ENCODE data around the gene C9orf72.

The C9orf72 gene

DNA sequence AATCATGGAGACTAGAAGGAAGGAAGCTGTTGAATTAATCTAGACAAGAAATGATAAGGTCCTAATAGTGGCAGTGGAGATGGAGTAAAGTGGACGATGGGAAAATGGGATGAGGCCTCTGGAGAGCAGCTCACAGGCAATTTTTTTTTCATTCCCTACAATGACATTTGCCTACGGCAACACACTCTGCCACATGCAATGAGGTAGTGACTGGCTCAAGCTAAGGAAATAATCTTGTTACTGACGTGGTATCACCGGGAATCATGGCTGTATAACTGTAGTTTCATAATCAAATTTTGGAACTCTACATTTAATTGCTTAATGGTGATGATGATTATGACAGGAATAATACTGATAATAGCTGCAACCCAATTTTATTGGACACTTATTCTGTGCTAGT lies 31.5 kb downstream of the C9orf72 start:
- FAIRE-seq, result no peak

DNA sequence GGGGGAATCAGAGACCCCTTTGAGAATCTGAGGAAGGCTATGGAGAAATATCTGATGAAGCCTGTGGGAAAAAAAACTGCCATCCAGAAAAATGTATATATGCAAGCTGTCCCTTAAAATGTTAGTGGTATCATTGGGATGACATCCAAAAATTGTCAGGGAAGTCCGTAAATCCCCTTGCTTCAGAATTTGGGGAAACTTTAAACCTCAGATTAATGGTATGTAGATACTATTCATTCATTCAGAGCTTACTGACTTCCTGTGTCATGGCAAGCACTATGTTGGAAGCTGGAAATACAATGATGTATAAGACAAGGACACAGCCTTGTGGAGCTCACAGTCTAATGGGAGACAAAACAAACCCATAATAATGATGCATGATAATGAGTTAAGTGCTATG lies 32.8 kb downstream of the C9orf72 start:
- no peak for DNase-seq (ENCODE audit: extremely low spot score, insufficient read length, low read depth)
- no peak for FAIRE-seq

More for the DNA sequence above, 31.5 kb downstream of the C9orf72 start:
- DNase-seq (ENCODE audit: extremely low spot score, insufficient read length, low read depth), result no peak

DNA sequence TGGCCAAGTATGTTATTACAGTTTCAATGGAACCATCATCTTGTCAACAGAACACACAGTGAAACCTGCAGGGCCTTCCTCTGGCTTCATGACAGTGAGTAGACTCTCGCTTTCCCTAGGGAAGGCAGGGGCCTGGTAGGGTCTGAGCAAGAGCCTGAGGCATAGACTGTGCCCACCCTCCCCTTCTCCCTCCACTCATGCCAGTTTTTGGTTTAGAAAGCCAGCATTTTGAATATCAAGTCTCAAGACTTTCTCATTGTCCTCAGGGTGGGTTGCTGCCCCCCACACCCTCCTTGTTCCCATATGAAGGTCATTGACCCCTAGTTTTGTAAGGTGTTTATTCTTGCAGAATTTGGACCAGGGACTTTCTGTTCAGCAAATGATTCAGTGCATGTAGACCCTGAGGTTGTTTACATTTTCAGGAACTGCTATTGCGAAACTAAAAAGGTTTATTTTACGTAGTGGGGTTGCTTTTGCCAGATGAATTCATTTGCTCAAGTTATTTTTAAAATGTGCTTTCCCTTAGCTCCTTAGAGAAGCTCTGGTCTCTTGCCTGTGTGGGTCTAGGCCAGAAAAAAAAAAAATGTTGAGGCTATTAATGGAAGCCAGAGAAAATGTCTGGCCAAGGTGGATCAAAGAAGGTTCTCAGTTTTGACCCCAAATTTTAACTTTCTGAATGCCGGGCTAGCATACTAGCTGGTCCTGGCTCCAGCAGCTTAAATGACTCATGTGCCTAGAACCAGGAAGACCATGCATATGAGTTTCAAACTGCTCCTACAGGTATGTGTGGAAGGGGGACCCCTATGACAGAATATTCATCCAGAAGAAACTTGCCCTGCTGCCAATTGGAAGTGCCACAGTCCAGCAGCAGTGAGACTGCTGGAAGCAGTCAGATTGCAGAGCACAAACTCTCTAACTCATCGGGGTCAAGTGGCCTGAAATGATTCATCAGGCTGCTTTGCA lies 33.5 kb downstream of the C9orf72 start:
- no peak for DNase-seq (ENCODE audit: extremely low spot score, insufficient read length, low read depth)
- FAIRE-seq, result peak; percentile 60

DNA sequence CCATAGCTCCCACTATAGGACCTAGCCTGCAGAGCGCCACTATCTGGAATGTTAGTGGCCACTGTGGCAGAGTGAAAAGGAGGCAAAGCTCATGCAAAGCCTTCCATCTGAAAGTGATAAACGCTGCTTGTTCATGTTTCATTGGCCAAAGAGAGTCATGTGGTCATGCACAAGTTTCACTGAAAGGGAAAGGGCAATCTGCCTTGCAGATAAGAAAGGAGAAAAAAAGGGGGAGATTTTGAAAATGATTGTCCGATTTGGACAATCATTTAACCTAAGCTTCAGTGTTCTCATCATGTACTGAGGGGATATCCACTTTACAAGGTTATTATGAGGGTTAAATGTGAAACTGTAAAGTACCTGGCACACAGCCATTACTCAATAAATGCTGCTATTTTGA lies 34.6 kb downstream of the C9orf72 start:
- FAIRE-seq (peak; percentile 68), DNase-seq (ENCODE audit: extremely low spot score, insufficient read length, low read depth) (no peak)

DNA sequence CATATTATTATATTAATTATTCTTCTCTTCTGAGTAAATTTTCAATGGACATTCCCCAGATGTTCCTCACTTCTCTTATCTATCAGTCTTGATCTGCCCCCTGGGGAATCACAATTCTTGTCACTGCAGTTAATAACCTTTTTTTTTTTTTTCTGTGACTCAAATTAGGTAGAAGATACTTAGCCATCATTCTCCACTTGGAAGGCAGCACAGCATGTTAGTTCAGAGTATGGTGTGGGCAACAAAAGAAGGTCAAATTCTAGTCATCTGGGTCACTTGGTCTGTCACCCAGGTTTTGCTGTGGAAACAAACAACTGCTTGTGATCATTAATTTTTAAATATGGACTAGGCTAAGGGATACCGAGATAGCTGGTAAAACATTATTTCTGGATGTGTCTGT lies 35.5 kb downstream of the C9orf72 start:
- DNase-seq (ENCODE audit: extremely low spot score, insufficient read length, low read depth) (no peak), FAIRE-seq (no peak)

DNA sequence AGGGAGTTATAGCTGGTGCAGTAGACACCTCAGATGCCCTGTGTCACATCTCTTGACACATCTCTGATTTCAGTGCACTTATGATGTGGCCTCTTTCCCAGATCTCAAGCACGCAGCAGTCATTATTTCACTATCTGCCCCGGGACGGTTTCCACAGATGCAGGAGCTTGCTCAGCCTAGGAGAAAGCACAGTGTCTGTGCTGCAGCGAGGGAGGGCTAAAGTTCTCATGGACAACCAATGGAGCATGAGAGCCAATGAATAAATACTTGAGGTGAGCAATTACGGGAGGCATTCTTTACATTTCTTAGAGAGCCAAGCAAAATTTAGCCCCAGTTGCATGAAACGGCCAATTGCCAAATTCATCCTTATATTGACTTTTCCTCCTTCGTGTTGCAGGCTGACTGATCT lies 36.2 kb downstream of the C9orf72 start:
- FAIRE-seq, result no peak
- DNase-seq (ENCODE audit: extremely low spot score, insufficient read length, low read depth), result no peak

DNA sequence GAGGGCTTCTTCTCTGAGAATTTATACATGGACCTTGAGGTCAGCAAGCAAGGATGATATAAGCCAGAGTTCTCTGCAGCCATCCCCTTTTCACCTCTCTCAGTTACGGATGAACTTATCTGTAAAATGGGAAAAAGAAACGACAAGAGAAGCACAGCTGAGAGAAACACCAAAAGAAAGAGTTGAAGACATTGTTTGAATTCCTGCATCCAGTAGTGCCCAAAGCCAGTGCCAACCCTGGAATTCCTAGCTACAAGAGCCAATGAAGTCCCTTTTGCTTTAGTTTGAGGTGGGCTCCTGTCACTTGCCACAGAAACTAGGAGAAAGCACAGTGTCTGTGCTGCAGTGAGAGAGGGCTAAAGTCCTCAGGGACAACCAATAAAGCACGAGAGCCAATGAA lies 37.1 kb downstream of the C9orf72 start:
- DNase-seq (ENCODE audit: extremely low spot score, insufficient read length, low read depth), result no peak
- no peak for FAIRE-seq

DNA sequence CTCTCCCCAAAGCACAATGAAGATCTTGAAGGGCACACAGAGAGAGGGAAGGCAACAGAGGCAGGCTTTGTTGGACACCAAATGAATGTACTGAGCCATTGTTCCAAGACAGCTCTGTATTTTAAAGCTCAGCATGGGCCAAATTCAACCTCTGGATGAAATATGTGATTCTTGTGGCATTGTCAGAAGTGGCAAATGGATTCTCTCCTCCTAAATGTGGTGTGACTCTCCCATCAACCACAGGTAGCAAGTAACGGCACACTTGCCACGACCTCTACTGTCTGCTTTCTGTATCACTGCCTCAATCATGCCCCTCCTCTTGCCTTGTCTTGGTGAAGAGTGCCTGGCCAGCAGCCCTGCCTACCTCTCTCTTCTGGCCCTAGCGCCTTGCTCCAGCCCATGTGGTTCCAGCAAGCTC lies 37.6 kb downstream of the C9orf72 start:
- FAIRE-seq, result peak; percentile 61

DNA sequence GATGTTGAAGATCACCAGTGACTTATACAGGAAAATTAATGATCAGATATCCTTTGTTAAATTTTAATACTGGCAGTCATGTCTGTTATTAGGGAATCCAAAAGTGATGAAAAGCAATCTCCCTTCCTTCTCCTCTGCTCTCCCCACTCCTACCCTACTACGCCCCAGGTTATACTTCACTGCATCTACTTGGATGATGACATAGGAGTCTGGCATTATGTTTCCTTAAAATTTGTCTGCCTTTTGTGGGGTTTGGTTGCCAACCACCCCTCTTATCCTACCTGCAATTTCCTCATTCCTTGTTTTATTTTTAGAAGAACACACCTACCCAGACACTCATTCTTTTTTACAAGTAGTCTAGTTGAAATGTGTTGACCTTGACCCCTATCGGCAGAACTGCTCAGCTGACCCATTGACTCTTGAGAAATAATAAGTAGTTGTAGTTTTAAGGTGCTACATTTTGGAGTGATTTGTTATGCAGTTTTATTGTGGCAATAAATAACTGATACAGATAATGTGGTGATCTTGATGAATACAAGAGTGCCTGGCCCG lies 38.5 kb downstream of the C9orf72 start:
- DNase-seq (ENCODE audit: extremely low spot score, insufficient read length, low read depth) (no peak), FAIRE-seq (no peak)

More for the DNA sequence above, 37.6 kb downstream of the C9orf72 start:
- no peak for DNase-seq (ENCODE audit: extremely low spot score, insufficient read length, low read depth)

DNA sequence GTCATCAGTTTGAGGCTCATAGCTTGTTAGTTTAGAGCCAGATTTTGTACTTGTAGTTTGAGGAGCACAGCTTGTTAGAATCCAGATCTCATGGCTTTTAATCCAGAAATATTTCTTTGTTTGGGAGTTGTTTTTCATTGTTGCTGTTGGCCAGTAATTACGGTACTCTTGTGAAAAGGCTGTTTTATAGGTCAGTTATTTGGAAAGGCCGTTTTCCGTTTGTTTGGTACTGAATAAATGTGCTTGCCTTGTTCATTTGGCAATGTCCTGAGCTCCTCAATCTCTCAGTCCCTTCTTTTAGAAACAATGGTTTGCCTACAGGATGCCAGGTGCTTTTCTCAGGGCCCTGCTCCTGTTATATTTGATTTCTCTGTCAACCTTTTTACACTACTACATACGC lies 39.1 kb downstream of the C9orf72 start:
- FAIRE-seq, result no peak

DNA sequence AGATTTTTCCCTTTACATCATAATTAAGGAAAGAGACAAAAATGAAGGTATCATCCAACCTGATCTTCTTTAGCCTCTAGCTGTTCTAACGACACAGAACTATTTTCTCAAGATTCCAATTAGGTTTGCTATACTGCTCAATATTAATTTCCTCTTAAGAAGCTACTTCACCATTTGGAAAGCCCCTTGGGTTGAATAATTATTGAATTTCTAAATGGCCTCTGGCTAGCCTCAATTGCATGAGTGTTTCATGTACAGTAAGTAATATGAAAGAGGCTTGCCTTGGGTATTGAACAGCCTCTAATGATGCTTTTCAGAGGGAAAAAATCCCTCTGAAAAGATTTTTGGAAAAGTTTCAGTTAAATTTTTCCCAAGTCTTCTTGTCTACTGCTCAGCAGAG lies 40.0 kb downstream of the C9orf72 start:
- DNase-seq (ENCODE audit: extremely low spot score, insufficient read length, low read depth) (no peak), FAIRE-seq (no peak)

More for the DNA sequence above, 39.1 kb downstream of the C9orf72 start:
- no peak for DNase-seq (ENCODE audit: extremely low spot score, insufficient read length, low read depth)

DNA sequence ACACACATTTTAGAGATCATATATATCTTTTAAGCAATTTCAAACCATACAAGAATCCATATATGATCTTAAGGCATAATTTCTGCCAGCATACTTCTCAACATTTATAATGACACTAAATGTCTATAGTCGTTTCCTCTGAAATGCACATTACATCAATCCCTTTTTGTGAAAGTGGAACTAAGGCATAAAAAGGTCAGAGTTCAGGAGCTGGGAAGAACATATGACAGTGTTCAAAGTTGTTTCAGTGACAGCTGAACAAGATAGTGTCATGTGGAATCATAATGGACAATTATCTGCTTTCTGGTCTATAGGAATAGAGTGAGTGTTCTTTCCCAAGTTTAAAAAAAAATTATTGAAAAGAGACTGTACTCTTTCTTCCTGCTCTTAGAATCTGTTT lies 41.2 kb downstream of the C9orf72 start:
- DNase-seq (ENCODE audit: extremely low spot score, insufficient read length, low read depth), result no peak
- FAIRE-seq, result no peak

DNA sequence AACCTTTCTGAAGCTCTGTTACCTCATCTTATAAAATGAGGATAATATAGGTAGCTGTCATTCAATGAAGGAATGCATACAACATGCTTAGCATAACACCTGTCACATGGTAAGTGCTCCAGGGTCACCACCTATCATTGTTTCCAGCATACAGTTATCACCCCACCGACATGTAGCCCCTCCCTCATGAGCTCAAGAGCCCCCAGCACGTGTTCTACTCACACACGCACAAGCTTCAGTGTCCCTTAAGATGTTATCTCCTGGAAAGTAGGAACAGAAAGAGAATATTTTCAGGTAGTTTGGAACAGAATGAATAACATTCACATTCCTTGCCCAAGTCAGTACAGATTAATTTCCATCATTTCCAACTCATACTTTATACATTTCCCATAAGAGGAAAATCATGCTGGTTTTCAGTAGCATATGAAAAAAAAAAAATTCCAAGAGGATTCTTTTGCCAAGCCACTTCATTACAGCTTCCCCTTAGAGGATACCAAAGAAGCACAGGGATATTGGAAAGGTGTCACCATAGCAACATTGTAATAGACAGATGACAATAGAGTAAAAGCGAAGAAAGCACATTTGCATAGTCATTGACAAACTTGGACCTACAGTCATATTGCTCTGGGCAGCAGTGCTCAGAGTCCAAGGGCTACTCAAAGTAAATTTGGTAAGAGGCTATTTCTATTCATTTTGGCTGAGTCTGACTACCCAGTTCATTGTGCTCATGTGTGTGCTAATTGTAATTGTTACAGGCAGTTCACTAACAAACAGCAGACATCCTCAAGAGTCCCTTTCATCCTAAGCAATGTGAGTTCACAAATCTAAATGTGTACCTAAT lies 42.1 kb downstream of the C9orf72 start:
- FAIRE-seq (no peak), DNase-seq (ENCODE audit: extremely low spot score, insufficient read length, low read depth) (no peak)

DNA sequence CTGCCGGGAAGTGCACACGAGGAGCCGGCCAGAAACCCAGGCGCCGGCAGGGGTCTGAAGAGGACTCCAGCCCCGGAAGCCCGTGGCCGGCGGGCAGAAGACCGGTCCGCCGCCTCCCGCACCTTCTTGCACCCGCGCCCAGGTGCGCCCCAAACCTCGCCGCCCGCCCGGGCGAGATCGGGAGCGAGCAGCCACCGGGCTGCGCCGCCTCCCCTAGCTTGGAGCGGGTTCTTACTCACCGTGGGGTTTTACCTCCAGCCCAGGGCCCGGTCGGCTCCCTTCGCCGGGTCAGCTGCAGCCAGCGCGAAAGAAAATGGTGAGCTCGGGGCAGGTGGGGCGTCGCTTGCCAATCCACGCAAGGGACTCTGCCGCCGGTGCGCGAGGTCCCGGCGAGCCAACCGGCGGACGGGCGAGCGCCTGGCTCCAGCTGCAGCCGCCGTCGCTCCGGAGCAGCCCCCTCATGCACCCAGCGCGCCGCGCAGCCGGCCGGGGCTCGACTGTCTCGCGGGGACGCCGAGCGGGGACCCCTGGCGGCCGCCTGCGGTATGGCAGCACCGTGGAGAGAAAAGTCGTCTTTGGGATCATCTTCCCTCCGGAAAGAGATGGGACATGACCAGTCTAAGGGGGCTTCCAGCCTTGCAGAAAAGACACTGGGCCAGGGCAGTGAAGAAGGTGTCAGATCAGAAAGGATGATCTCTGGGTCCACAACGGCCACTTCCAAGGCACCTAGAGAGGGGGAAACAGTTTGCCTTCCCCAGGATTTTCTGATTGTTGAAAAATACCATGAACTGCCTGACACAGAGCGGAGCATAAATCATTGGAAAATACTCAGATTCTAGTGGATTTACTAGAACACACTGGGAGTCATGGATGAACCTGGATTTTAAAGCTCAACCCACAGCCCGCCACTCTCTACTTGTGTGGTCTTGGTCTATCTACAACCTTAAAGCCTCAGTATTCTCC lies 43.7 kb downstream of the C9orf72 start, which contains the start of gene MOB3B:
Gene MOB3B, minus strand, starts transcription at position 499 of the 963 bp plus-strand sequence. CDS start 74,264 bp downstream, outside the sequence.
- FAIRE-seq, result peak; percentile 71
- DNase-seq (ENCODE audit: extremely low spot score, insufficient read length, low read depth), result peak; percentile 69

DNA sequence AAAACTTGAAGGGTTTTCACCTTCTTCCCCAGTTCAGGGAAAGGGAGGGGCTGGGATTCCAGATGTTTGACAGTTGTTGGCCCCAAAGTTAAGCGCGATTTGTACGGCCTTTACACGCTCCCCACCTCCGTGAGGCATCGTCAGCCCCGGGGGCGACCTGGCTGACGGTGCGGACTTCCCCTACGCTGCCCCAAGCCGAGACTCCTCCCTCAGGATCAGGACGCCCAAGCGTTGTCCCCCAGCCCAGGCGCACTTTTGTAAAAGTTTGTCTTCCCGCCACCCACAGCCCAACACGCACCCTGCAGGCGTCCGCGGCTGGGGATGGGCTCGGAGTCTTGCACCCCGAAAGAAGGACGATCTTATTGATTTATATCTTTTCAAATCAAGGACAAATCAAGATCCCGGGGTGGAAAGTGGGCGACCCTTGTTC lies 44.4 kb downstream of the C9orf72 start:
- FAIRE-seq (peak; percentile 68), DNase-seq (ENCODE audit: extremely low spot score, insufficient read length, low read depth) (peak; percentile 35)

DNA sequence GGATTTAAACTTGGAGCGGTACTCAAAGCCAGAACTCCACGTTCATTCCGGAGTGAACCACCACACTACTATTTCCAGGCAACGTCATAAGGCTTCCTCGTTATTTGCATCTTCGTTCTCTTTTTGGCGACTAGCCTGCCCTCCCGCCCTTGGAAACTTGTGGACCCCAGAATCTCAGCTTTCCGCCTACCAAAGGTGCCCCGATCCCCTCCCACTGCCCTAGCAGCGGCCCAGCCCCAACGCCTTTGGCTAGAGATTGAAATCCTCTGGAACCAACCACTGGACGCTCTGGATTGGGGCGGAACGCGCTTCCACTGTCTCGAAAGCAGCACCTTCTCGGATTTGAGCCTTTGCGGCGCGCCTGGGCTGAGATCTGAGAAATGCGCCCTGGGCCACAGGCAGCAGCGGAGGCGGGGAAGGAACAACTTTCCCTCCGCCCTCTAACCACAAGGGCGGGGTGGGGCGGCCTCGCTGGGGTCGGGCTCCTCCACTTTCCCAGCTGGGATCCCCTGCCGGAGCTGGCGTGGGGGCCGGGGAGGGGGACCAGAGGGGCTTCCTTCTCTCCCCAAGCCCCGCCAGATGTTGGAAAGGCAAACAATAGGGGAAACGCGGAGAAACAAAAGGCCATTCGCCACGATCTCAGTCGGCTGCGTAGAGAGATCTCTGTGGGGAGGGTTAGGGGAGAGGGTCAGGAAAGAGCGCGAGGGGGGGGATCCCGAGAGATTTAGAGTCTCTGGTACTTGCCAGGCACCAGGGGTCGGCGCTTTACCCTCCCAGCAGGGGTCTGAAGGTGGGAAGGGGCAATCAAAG lies 45.0 kb downstream of the C9orf72 start:
- DNase-seq (ENCODE audit: extremely low spot score, insufficient read length, low read depth), result peak; percentile 20
- peak; percentile 78 for FAIRE-seq

DNA sequence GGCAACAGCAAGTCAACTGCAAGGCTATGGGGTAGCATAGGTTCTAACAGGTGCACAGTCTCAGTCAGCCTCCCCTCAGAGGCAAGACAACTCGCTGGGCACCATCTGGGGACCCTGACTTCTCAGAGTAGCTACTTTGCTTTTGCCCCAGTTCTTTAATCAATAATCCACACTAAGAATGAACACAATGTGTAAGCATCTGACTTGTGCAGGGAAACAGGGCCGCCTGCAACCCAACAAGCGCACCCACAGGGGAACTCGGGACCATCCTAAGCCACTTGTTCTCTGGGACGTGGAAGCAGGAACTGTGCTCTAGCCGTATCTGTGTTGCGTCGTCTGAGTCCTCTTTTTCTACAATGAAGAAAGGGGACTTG lies 45.6 kb downstream of the C9orf72 start:
- DNase-seq (ENCODE audit: extremely low spot score, insufficient read length, low read depth) (no peak), FAIRE-seq (no peak)

DNA sequence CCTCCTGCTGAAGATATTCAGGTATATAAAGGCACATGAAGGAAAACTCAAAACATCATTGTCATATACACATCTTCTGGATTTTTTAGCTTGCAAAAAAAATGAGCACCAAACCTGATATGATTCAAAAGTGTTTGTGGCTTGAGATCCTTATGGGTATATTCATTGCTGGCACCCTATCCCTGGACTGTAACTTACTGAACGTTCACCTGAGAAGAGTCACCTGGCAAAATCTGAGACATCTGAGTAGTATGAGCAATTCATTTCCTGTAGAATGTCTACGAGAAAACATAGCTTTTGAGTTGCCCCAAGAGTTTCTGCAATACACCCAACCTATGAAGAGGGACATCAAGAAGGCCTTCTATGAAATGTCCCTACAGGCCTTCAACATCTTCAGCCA lies 49.0 kb downstream of the C9orf72 start, which contains the start of gene IFNK:
Gene IFNK, plus strand, starts transcription at position 55 of the 400 bp plus-strand sequence. Its CDS starts 47 bp downstream, at position 102.
- no peak for DNase-seq (ENCODE audit: extremely low spot score, insufficient read length, low read depth)
- no peak for FAIRE-seq
